GM12873 (cell line): ENCODE data around the gene NELL1.

Experiments
- TF ChIP-seq, protein P1 (sequence below): IDR thresholded peaks from 2 replicates; pipeline ENCODE4 v1.5.1; 2012; ENCODE audit warnings: low read depth, mild to moderate bottlenecking, moderate library complexity, low read length, control low read depth; ENCODE audit not compliant: insufficient read depth; ENCODE audit errors: missing control alignments

NELL1 gene

DNA sequence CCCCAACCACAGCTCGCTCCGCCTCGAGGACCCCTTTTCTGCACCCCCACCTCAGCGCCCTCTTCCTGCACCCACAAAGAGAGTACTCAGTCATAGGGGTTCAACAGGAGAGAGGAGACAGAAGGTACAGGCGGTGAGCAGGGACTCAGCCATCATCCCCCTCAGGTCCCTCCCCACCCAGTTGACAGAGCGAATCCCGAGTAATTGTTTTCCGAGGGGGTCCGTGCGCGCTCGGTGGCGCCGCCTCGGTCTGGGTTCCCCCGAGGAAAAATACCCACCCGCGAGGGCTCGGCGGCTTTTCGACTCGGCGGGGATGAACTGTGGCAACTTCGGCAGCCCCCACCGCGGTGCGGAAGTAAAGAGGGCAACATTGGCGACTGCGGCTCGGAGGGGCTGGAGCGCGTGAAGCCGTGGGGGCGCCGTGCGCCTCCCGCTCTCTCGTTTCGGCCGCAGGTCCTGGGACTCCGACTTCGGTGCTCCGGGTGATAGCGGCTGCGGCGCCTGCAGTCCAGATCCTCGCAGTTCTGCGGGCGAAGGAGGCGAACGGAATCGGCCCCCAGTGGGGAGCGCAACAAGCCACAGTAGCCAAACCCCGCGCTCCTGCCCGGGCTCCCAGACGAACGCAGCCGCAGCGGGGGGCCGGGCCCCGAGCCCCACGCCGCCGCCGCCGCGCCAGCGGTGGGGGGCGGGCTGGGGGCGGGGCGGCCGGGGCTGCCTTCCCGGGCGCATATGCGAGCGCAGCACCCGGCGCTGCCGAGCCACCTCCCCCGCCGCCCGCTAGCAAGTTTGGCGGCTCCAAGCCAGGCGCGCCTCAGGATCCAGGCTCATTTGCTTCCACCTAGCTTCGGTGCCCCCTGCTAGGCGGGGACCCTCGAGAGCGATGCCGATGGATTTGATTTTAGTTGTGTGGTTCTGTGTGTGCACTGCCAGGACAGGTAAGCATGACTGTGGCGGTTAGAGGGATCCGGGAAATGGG is at the start of gene NELL1:
Gene NELL1 (plus strand): TSS at position 743 of the 976 bp plus-strand sequence.
- TF ChIP-seq, protein P1, sequence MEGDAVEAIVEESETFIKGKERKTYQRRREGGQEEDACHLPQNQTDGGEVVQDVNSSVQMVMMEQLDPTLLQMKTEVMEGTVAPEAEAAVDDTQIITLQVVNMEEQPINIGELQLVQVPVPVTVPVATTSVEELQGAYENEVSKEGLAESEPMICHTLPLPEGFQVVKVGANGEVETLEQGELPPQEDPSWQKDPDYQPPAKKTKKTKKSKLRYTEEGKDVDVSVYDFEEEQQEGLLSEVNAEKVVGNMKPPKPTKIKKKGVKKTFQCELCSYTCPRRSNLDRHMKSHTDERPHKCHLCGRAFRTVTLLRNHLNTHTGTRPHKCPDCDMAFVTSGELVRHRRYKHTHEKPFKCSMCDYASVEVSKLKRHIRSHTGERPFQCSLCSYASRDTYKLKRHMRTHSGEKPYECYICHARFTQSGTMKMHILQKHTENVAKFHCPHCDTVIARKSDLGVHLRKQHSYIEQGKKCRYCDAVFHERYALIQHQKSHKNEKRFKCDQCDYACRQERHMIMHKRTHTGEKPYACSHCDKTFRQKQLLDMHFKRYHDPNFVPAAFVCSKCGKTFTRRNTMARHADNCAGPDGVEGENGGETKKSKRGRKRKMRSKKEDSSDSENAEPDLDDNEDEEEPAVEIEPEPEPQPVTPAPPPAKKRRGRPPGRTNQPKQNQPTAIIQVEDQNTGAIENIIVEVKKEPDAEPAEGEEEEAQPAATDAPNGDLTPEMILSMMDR = no peak

DNA sequence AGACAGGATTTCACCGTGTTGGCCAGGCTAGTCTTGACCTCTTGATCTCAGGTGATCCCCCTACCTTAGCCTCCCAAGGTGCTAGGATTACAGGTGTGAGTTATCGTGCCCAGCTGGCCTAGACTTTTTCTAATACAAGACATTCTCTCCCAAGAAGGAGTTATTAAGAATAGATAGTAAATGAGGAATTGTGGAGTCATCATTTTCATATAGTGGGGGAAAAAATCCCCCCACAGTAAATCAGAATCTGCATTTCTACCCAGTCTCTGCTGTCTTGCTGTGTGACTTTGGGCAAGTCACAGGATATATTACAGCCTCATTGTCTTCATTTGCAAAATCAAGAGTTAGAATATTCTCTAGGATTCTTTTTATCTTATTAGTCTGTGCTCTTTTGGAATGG is 48.4 kb upstream of the NELL1 start:
- TF ChIP-seq, protein P1 = no peak

DNA sequence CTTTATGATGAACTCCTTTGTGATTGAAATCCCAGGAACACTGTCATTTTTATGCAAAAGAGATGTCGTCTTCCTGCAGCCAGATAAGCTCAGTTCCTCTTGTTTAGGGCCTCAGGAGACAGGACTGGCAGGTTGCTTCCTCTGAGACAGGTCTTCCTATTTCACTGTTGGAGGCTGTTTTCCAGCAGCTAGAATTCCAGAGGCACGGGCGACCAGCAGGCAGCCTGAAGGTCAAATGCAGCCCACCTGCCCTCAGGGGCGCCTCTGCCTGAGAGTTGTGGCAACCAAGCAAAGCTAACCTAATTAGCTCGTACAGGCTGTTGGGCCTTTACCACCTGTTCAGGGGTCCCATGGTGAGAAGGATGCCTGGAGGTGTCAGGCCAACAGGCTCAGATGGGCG is 47.7 kb upstream of the NELL1 start:
- TF ChIP-seq, protein P1 = no peak

DNA sequence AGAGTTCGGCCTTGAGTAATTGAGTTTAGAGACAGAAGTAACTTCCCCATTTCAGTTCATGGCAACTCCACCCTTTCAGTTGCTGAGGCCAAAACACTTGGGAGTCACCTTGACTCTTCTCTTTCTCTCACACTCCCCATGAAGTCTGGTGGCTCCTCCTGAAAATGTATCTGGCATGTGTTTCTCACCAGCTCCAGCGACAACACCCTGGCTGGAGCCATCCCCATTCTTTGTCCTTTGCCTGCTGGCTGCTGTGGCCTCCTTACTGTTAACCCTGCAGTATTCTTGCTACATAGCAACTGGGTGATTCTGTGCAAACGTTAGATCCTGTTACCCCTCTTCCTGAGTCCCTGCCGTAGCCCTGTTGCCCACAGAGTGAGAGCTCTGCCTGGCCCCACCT is 46.1 kb upstream of the NELL1 start:
- TF ChIP-seq, protein P1 = no peak

DNA sequence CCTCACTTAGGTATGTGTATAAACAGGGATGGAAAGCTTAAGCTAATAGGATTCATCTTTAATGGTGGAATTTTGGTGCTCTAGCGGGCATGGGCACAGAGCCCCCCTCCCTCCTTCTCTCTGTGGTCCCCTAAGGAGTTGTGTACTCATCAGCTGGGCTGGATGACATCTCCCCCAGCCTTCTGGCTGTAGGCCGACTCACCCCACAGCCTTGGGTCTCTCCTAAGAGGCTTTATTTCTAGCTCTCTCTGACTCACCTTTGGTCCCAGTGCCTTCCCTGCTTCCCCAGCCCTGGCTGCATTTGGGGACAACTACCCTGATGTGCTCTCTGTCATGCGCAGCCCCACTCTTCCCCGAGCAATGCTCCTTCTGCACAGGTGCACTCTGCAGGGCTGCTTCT is 43.1 kb upstream of the NELL1 start:
- TF ChIP-seq, protein P1 = no peak

DNA sequence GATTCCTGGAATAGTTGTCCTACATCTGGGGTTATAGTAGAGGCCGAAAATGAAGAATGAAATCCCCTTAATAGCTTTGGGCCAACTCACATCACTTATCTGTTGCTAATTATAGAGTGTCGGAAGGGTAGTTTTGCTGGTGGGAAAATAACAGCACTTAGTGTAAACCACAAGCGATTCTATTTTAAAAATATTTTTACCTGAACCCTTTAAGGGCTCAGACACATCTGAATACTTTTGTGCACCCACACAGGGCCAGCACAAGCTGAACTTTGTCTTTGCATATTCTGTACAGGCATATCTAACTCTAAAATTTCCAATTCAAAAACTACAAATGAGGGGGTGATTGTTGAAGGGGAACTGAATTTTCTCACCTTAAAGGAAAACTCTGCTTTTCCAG is 42.4 kb upstream of the NELL1 start:
- TF ChIP-seq, protein P1 = no peak

DNA sequence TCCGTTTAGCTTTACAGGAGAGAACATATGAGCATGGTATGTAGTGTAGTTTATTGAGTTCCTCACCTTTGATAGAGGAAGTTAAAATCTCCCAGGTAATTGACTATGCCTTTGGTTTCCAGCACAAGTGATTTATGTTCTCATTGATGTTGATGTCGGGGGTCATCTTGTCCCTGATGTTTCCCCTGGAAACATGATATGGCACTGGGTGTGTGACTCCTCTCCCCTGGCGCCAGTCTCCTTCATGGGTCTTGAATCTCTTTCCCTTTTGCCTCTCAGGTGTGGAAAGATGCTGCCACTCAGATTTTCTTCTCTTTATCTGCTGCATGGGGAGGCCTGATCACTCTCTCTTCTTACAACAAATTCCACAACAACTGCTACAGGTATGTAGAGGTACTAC is 41.7 kb upstream of the NELL1 start:
- TF ChIP-seq, protein P1 = no peak
